HG02798 (cell line): ENCODE measurements around the gene PRRT4.

Experiments used
- ATAC-seq: cut with Tn5 transposase; IDR thresholded peaks from one replicate; pipeline ENCODE4 v1.9.1; 2021; ENCODE audit warnings: mild to moderate bottlenecking; ENCODE audit not compliant: unreplicated experiment, poor library complexity

PRRT4 gene

DNA sequence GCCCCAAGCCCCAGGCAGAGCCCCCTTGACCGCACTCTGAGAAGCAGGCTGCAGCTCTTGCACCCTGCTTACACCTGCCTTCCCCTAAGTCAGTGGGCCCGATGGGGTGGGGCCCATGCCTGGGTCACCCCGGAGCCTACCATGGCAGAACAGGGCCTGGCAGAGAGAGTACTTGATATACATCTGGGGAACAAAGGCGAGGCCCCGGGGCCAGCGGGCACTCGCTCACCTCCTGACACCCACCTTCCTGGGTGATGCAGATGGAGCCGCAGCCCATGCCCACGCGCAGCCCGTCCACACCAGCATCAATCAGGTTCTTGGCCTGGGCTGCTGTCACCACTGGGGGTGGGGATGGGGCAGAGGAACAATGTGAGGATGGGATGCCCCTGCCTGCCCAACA is 34.9 kb upstream of the PRRT4 start:
- ATAC-seq = no peak

DNA sequence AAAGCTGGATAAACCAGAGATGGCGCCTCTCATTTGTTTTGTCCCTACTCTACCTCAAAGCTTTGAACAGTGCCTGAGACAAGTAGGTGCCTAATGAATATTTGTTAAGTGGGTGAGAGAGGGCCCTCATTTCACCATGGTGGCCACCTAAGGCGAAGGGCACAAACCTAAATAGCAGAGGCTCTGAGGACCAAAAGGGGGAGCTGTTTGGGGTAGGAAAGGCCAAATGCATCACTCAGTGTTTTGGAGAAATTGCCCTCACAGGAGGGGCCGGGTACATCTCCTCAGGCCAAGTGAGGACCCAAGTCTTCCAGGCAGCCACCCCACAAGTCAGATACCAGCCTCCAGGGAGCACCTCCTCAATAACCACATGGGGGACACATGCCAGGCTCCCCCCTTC is 34.3 kb upstream of the PRRT4 start:
- ATAC-seq = no peak

DNA sequence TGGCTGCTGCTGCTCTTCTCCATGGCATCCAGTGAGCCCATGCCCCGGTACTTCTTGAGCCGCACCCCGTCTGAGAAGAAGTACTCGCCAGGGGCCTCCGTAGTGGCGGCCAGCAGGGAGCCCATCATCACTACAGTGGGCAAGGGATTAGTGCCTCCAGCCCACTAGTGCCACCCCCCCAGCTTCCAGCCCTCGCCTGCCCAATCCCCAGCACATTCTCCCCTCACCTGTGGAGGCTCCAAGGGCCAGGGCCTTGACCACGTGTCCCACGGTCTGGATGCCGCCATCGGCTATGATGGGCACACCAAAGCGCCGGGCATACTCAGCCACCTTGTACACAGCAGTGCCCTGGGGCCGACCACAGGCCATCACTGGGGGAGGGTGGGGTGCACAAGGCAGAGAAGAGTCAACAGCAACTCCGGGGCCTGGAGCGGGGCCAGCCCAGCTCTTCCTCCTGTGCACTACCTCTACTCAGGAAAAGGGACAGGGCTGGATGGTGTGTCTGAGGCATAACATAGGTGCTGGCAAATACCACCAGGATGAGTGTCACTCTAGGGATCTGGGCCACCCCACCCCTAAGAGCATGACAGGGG is 33.5 kb upstream of the PRRT4 start:
- ATAC-seq = no peak

DNA sequence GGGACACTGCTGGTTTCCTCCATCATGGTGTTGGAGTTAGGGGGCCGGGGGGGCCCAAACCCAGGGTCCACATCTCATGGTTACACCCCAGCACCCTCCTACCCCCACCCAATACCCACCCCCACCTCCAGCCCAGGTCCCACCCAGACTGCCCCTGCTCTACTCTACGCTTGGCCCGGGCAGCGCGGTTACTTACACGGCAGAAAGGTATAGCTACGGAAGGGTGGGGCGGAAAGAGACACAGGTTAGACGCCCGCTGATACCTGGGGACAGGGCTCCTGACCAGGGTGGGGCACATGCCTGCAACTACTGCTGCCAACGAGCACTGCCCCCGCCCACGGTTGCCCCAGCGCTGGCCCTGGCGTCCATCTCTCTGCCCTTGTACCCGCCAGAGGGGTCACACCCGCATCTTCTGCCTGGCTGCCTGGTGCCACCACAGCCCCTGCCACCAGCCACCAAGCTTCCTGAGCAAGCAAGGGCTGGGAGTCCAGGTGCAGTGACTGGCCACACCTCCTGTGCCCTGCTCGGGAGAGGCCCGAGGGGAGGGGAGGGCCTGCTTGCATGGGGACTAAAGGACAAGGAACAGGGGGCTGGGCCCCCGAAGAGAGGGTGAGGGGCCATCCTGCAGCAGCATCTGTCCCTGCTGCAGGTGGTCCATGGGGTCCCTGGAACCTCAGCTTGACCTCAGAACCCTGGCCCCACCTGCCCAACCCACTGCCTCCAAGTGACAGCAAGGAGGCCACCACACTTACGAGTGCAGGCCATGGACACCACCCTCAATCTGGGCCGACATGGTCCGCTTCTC is 32.2 kb upstream of the PRRT4 start:
- no peak for ATAC-seq

DNA sequence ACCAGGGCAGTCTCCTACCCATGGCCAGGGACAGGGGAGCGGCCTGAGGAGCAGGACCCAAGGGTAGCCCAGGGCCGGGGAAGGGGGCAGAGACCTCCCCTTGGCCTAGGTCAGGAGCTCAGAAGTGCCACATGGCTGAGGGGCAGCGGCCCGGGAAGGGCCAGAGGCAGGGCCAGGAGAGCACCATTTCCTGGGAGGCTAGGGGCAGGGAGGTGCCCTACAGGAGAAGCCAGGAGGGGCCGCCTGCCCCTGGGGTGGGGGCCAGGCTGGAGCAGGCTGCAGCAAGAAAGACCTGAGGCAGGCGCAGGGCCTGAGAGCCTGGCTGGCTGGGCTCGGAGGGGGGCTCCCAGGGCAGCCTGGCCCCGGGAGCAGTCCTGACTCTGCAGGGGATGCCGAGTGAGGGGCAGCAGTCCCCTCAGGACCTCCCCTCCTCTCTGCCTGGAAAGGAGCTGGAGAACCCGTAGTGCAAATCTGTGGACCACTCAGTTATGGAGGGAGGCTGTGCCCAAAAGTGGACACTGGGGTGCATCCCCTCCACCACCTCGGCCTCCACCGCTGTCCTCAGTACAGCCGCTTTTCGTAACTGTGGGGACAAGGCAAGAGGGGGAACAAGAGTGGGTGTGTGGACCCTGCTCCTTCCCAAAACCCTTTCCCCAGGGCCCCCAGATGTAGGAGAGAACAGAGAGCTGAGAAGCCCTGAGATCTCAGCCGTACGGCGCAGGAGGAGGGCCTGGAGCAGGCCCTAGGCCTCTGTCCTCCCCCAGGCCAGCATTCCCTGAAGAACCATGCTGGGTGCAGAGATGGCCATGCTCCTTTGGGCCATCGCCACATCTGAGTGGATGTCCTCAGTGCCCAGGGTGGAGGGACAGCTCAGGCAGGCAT is 31.2 kb upstream of the PRRT4 start:
- ATAC-seq = no peak

DNA sequence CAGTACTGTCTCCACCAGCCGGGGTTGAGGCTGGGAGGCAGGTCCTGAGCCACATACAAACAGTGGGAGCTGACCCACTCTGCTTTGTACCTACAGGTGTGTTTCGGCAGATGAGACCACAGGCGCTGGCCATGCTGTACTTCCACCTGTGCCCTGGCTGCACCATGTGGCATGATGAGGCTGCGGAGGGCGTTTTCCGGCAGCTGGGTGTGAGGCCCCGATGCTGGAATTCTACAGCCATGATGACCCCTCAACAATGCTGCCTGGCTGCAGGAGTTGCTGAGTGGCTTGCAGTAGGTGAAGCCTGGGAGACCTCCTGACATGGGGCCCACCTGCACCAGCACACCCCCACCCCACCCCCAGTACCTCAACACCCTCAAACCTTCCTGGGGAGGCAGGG is 30.3 kb upstream of the PRRT4 start:
- ATAC-seq = no peak

DNA sequence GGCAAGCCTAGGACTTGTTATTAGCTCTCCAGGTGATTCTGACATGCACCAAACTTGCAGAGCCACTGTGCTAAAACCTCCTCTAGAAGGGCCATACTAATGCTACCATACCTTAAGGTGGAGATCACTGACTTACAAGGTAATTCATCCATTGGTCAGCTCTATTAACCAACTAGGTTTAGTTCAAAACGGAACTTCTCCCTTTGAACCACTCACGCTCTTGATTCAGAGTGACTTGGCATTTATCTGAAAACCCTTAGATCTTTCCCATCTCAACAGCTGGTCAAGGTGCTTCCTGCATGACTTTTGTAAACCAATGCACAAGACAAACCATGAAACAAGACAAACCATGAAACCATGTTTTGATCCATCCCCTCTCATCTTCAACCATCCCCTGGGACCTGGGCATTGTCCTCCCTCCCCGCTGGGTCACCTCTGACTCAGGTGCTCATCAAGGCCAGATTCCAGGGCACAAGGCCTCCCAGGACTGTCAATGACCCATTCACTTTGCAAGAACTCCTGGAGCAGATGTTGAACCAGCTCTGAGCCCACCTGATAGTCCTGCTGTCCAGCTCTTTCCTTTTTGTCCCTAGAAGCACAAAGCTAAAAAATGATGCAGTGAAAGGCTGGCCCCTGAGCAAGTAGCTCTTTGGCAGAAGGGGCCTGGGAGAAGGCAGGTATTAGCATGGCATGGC is 29.5 kb upstream of the PRRT4 start:
- no peak for ATAC-seq

DNA sequence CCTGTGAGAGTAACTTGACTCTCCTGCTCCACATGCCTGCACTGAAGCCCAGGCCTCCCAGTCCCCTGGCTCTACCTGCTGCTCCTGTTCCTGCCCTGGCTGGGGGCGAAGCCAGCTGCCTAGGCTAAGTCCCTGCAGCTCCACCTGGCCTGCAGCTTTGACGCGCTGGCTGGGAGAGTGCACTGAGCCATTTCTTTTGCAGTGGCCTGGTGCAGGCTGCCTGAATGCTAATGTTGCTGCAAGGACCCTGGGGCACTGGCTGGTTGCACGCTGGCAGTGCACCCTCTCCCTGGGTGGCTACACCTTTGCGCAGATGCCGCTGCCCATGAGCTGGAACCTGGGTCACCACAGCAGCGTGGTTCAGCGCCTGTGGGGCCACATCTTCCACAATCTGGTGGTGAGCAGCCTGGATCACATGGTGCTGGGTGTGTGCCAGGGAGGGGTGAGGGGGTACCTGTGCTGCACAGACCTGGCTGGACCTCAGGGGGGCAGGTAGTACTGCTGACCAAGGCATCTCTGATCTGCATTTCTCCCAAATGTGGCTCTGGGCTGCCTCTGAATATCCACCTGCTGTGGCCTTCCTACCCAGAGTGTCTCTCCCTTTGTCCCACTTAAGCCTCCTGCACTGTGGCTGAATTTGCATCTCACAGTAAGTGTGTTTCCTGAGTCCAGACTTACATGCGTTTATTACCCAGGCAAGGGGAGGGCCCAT is 28.3 kb upstream of the PRRT4 start:
- ATAC-seq = no peak

DNA sequence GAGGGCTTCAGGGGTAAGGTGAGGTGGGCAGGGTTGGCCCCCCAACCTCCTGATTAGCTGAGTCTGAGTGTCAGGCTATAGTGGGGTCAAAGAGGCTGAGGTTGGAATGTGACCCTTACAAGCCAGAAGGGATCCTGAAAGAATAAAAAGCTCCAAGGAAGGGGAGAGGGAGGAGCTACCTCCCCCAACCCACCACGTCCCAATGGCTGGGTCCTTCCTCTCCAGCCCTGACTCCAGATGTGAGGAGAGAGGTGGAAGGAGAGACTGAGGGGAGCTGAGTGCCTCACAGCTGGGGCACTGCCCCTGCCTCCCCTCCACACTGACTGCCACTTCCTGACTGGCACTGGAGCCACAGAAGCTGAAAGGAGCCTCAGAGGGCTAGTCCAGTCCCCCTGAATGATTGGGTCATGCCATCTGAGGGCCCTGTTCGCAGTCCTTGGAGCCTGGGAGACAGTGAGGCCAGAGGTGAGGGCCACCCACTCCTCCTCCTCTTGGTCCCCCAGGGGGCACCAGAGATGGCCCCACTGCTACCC is 27.7 kb upstream of the PRRT4 start:
- no peak for ATAC-seq

DNA sequence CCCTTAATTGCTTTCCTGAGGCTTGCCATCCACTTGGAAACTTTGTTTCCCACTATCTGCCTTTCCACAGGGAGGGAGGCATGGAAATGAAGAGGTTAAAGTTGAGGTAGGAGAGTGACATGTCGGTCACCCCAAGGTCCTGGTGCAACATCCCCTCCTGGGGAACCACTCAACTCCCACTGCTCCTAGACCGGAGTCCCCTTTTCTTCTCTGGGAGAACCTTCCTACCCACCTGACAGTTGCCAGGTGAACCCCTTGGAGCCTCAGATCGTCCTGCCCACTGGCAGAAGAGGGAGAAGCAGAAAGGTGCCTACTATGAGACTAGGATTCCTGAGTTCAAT is 26.6 kb upstream of the PRRT4 start:
- no peak for ATAC-seq

DNA sequence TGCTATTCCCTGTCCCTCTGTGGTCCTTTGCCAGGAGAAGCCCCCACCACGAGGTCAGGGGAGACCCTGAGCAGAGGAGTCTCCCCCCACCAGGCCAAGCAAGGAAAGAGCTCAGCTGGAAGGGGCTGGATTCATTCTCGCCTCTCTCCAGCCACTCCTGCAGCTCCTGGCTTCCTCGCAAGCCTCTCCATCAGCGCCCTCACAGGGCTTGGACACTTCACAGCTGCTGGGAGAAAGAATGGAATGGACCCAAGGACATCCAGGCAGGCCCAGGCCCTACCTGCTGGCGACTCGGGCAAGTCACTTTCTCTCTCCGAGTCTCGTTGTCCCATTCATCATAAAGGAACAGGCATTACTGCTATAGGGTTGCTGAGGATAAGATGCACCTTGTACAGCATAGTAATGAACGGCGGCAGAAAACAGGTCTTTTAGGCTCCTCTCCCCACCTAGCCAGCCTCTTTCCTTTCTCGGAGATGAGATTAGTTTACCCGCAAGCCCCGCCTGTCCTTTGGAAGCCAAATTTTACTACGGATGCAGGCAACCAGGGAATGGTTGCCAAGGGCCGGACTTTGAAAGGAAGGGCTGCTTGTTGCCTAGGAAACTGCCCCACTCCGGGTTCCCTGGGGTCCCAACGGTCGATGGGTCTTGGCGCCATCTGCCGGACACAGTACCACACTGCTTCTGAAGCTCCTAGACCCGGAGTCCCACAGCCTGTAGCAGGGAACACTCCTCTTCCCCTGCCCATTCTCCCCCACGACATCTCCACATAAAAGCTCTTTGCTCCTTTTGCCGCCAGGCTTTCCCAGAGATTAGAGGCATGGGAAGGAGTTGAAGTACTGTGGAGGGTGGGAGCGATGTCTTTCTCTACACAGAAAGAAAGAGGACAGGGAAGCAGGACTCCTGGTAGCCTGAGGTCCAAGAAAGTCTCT is 26.0 kb upstream of the PRRT4 start:
- ATAC-seq = peak; percentile 76

DNA sequence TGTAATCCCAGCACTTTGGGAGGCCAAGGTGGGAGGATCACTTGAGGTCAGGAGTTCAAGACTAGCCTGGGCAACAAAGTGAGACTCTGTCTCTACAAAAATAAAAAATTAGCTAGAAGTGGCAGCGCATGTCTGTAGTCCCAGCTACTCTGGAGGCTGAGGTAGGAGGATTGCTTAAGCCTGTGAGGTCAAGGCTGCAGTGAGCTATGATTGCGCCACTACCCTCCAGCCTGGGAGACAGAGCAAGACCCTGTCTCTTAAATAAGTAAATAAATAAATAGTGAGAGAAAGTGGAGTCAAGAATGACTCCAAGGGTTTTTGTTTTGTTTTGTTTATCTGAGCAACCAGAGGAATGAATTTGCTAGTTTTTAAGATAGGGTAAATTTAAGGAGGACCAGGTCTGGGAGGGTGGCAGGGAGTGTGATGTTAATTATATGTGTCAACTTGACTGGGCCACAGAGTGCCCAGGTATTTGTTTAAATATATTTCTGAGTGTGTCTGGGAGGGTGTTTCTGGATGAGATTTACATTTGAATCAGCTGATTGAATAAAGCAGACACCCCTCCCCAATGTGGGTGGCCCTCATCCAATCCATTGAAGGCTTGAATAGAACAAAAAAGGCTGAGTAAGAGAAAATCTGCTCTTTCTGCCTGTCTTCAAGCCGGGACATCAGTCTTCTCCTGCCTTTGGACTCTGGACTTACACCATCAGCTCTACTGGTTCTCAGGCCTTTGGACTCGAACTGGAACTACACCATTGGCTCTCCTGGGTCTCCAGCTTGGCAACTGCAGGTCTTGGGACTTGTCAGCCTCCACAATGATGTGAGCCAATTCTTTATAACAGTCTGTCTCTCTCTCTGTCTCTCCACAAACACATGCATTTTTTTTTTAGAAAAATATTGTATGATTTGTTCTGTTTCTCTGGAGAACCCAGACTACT is 24.8 kb upstream of the PRRT4 start:
- ATAC-seq = no peak

DNA sequence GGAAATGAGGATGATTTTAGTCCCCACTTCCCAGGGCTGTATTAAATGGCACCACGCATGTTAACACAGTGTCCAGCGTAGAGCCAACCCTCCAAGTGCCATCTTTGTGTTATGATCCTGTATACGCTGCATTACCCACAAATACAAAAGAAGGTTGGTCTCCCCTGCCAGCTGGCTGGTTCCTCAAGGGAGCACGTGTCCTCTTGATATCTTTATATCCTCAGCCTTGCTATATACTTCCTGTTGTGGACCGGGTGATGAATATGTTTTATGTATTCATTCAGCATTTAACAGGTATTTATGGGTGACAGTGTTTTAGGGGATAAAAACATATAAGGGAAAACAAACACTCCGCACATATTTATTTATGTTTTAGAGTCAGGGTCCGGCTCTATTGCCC is 23.2 kb upstream of the PRRT4 start:
- no peak for ATAC-seq

DNA sequence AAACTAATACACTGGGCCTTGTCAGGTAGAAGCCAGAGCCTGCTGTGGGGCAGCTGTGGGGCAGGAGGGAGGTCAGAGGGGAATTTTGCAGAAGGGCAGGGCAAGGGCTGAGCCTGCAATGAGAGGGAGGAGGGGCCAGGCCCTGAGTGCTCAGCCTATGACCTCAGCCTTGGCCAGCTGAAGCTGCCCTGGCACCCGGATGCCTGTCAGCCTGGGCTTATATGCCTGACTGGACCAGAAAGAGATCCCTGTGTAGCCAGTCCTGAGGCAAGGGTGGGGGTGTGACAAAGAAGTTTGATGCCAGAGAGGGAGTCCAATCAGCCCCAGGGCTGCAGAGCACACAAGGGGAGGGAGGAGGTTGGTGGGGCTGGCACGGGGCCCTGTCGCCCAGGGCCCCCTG is 22.3 kb upstream of the PRRT4 start:
- no peak for ATAC-seq

DNA sequence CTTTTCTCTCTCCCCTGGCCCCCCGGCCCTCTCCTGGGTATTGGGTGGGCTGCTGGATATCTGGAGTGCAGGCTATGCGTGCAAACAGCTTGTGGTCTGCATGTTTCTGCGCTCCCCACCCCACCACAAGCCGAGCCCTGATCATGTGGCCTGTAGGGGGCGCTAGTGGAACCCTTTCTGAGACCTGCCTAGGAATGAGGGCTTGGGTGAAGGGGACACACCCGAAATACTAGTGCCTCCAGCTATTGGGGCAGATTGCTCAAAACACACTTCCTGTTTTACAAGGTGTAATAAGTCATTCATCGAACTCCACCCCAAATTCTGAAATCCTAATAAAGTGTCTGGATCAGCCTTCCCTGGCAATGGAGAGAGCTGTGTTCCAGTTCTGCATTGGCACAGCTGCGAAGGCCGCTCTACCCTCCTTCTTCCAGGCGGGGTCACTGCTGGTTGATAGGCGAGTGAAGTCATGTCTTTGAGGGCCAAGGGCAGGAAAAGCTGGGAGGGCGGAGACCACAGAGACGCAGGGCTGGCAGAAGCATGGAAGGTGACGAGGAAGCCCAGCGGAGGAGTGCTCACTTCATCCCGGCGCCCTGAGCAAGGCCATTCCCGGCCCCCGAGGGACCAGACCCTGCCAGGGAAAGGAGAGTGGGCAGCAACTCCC is 19.8 kb upstream of the PRRT4 start:
- ATAC-seq = no peak

DNA sequence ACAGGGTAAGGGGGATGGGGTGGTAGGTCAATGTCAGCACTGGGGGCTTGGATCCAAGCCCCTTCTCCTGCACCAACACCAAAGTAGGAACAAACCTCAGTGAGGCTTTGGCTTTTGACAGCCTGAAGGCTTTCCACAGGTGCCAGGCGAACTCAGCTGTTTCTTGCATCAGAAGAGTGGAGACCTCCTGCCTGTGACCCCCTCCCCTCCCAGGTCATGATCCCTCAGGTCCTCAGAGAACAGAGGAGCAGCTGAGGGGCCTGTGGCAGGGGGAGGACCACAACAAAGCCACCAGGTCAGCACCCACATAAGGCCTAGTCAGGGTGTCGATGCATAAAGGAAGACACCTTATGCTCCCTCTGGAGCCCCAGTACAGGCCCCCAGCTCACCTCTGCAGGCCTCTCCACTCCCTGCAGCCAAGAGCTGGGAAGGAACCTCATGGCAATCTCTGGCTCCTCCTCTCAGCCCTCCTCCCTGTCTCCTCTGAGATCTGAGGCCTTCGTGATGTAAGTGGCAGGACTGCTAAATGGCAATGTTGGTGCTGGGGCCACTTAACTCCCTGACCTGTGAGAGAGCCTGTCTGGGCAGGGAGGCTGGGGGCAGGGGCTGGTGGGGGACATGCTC is 19.1 kb upstream of the PRRT4 start:
- no peak for ATAC-seq
